ENCODE data around the gene KIF6.

GRCh38 chr6:39282774-39283173, 442.4 kb downstream of the KIF6 start:
- no peak for TF ChIP-seq CTCF (IDR thresholded peaks at IDR 0.05; ENCODE audit: insufficient read depth, low read length, poor library complexity, severe bottlenecking)
- TF ChIP-seq EZH2phosphoT487 (conservative IDR thresholded peaks at IDR 0.05; ENCODE audit: low read length) = no peak
